GM21381 (cell line): ENCODE measurements around the gene CNNM1.

Source experiments
- ATAC-seq: cut with Tn5 transposase; IDR thresholded peaks from one replicate; pipeline ENCODE4 v1.9.1; 2021; ENCODE audit warnings: mild to moderate bottlenecking, moderate library complexity; ENCODE audit not compliant: unreplicated experiment

CNNM1 gene

GRCh38 chr10:99443500-99443899, 114.3 kb downstream of the CNNM1 start:
- ATAC-seq: no peak
